GM19463 (cell line): ENCODE data around the gene ANGPTL4.
"Not testable (repeated sequence)": the region's sequence is repeated elsewhere in the genome, so short reads cannot be mapped to it uniquely, and the experiment has no call there.

Experiments used
- ATAC-seq: cut with Tn5 transposase; IDR thresholded peaks from one replicate; pipeline ENCODE4 v1.9.1; 2021; ENCODE audit warnings: mild to moderate bottlenecking, moderate library complexity; ENCODE audit not compliant: unreplicated experiment

ANGPTL4 gene

DNA sequence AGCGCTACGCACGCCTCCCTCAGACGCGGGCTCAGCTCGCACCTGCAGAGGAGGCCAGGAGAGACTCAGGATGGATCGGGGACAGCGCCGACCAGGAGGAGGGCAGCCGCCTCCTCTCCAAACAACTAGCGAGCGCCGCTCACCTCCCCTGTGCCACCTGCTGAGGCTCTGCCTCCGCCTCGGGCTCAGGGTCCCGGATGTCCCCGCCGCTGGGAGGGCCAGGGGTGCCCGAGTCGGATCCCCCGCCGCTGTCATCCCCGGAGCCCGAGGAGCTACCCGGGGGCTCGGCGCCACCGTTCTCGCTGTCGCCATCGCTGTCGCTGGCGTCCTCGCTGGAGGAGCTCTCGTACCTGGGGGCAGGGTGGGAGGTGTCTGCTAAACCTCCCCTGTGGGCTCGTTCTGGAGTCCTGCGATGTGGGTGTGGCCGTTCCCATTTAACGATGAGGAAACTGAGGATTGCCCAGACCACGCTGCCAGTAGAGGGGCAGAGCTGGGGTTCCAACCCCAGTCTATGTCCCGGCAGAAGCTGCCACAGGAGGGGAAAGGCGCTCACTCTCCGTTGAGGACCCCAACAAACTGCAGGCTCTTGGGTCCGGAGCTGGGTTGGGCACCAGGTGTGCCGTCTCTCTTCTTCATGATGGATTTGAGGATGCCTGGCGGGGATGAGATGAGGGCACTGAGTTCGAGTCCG lies 30.0 kb upstream of the ANGPTL4 start:
- ATAC-seq: no peak

DNA sequence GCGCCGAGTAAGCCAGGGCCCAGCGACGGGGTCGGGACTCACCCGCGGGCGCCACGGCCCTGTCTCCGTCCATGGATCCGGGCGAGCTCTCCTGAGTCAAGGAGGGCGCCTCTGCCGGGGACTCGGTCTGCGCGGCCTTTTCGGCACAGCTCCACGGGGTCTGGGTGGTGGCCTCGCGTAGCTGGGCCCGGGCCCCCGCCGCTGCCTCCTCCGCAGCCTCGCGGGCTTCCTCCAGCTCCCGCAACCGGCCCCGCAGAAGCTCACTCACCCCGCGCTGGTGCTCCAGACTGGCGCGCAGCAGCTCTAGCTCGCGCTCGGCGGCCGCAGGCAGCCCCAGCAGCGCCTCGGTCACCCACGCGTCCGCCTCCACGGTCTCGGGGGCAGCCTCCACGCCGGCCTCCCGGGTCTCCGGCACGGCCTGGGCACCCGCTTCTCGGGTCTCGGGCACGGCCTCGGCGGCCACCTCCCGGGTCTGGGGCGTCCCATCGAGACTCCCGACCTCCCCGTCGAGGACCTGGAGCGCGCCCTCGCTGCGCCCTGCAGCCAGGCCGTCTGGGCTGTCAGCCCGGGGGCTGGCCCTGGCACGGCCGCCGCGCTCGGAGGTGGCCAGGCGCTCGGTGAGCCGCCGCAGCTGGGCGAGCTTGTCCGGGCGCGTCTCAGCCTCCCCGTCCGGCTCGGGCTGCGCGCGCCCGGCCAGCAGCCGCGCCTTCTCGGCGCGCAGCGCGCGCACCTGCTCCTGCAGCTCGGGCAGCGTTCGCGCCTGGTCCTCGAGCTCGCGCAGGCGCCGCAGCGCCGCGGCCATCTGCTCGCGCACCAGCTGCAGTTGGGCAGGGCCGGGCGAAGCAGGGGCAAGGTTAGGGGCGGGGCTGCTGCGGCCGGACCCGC lies 29.3 kb upstream of the ANGPTL4 start:
- no peak for ATAC-seq

DNA sequence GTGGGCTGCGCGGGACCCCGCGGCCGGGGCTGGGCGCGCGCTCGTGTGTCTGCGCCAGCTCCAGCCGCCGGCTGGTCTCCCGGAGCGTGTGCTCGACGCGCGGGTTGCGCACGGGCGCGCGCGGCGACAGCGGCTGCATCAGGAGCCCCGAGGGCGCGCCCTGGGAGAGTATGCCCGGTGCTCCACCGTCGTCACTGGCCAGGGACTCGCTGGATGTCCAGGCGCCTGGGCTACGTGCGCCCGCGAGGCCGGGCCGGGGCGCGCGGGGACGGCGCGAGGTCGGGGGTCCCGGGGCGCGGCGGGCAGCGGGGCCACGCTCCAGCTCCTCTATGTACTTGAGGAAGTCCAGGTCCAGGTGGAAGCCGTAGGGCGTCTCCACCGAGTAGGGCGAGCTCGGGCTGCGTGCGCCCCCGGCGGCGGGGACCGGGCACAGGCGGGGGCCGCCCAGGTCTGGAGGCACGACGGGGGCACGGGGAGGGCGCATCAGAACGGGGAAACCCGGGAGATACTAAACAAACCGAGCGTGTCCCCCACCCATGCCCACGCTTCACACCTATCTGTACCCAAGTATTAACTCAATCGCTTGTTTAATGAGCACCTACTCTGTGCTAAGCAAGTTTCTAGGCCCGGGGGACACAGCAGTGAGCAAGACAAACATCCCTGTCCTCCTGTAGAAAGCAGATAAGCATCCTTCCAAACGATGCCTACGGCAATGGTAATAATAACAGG lies 28.4 kb upstream of the ANGPTL4 start:
- no peak for ATAC-seq

DNA sequence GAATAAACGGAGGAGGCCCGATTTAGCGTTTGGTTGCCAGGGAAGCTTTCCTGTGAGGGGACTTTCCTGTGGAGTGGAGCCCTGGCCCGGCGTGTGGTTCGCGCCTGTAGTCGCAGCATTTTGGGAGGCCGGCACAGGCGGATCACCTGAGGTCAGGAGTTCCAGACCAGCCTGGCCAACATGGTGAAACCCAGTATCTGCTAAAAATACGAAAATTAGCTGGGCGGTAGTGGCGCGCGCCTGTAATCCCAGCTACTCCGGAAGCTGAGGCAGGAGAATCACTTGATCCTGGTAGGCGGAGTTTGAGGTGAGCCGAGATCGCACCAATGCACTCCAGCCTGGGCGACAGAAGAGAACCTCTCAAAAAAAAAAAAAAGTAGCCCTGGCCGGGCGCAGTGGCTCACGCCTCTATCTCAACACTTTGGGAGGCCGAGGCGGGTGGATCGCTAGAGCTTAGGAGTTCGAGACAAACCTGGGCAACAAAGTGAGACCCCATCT lies 27.8 kb upstream of the ANGPTL4 start:
- no peak for ATAC-seq

DNA sequence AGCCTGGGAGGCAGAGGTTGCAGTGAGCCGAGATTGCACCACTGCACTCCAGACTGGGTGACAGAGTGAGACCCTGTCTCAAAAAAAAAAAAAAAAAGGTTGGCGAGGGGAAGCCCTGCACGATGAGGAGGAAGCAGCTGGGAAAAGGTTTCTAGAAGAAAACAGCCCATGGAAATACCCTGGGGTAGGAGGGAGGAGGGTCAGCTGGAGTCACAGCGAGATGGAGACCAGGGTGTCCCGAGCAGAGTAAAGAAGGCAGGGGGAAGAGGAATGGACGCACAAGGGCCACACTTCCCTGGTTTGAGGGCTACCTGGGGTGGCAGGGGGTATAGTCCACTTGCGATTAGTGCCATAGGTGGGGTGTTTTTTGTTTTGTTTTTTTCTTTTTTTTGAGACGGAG lies 27.3 kb upstream of the ANGPTL4 start:
- ATAC-seq: no peak

DNA sequence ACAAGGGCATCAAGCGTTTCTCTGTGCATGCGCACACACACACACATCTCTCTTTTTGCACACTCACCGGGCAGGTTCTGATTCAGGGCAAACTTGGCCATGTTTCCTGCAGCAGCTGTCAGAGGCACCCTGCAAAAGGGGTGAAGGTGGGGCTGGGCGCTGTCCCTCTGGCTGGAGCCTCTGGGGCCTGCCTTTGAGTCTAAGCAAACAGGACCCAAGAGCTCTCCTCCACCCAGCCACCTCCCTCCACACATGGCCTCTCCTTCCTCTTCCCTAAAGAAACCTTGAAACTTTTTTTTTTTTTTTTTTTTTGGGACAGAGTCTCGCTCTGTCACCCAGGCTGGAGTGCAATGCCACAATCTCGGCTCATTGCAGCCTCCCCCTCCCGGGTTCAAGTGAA lies 26.2 kb upstream of the ANGPTL4 start:
- no peak for ATAC-seq

DNA sequence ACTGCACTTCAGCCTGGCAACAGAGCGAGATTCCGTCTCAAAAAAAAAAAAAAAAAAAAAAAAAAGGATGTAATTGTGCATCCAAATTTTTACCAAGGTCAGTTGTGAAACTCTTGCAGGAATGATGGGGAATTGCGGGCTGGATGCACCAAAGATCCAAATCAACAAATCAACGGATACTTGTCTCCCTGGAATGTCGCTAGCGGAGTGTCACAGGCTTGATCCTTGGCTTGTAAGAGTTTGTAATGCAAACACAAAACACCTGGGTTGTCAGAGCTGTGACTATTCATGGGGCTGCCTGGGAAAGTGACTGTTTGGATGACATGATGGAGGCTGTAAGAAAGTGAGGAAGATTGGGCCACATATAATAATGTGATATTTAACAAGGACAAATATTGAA lies 25.1 kb upstream of the ANGPTL4 start:
- ATAC-seq: no peak

DNA sequence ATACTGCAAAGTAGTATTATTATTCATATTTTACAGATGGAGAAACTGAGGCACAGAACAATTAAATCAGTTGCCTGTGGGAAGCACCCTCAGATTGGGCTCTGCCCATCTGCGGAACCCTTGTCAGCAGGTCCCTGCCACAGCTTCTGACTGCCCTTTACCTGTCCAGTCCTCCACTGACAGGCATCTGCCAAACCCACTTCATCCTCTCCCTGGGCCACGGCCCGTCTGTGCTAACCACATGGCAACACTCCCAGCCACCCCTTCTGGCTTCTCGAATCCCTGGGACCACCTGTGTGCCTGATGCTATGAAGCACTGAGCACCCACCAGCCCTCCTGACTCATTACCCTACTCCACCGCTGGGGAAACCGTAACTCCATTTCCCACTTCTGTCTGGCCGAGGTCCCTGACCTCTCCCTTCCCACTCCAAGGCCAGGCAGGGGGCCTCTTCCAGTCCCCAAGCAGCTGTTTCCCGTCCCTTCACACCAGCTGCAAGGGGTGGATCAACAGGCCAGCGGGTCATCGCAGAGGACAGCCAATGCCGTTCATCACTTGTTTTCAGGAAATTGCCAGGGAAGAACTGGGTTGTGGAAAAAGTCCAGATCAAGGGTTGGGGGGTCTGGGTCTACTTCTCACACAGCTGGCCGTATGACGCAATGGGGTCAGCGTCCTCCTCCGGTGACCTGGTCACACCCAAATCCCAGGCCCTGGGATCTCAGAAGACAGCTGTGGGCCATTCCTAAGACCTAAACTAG lies 23.4 kb upstream of the ANGPTL4 start:
- no peak for ATAC-seq

DNA sequence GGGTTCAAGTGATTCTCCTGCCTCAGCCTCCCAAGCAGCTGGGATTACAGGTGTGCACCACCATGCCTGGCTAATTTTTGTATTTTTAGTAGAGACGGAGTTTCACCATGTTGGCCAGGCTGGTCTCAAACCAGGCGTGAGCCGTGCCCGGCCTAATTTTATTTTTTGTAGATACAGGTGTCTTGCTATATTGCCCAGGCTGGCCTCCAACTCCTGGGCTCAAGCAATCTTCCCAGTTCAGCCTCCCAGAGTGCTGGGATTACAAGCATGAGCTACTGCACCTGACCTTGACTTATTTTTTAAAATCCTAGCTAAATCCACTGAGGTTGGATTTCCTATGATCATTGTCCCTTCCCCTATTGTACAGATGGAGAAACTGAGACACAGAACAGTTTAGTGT lies 22.5 kb upstream of the ANGPTL4 start:
- ATAC-seq: not testable (repeated sequence)

DNA sequence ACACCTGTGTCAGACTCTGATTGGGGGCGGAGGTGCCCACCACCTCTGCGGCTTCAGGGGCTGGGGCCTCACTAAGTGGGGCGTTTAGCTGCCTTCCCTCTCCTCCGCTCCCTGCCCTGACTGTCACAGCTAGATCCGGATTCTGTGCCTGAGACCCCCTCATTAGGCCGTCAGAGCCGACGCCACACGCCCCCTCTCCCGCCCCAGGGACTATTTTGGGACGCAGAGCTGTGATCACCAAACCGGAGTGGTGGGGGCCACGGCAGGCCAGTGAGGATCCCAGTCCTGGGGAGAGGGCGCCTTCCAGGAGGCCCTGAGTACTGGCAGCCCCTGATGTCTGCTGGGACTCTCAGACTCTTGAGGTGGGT lies 21.7 kb upstream of the ANGPTL4 start:
- no peak for ATAC-seq

DNA sequence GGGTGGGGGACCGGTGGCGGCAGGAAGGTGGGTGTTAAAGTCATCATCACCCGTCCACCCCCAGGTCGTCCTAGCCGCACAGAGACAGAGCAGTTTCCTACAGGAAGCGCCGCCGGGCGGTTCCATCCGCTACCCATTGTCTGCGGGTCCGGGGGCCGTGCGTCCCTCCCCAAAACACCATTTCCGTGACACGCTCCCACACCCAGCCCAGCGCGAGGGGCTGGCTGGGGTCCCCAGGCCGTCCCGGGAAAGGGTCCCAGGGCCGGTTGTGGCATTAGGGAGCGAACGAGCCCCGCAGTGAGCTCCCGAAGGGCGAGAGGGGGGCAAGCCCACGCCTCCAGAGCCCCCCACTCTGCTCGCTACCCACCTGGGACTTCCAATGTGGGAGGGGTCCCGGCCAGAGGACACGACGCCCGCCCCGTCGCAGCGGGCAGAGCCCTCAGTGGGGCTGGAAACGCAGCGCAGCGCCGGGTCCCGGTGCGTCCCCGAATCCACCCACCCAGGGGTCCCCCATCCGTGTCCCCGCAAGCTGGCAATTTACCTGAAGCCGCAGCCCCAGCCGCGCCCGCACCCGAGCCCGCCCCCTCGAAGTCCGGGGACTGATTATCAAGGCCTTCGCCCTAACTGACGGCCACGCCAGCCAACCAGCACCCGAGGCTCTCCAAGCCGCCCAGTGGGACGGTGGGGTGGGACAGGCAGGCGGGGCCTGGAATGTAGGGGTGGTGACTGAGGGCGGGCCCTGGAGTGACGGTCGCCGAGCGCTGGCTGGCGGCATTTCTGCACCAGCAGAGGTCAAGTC lies 21.1 kb upstream of the ANGPTL4 start, which contains the start of gene KANK3:
Gene KANK3 (minus strand): TSS at position 579 of the 799 bp plus-strand sequence. CDS start 5,434 bp downstream, outside the sequence.
- peak; percentile 95 for ATAC-seq

DNA sequence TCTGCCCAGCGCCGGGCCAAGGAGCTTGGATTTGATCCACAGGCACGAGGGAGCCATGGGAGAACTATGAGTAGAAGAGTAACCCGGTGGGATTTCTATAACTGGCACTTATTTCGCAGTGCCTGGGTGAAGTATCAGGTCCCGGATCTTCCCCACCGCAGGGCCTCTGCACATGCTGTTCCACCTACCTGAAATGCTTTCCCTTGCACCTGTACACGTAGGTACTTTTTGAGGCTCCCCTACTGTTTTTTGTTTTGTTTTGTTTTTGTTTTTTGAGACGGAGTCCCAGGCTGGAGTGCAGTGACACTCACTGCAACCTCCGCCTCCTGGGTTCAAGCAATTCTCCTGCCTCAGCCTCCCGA lies 20.5 kb upstream of the ANGPTL4 start:
- ATAC-seq: no peak

DNA sequence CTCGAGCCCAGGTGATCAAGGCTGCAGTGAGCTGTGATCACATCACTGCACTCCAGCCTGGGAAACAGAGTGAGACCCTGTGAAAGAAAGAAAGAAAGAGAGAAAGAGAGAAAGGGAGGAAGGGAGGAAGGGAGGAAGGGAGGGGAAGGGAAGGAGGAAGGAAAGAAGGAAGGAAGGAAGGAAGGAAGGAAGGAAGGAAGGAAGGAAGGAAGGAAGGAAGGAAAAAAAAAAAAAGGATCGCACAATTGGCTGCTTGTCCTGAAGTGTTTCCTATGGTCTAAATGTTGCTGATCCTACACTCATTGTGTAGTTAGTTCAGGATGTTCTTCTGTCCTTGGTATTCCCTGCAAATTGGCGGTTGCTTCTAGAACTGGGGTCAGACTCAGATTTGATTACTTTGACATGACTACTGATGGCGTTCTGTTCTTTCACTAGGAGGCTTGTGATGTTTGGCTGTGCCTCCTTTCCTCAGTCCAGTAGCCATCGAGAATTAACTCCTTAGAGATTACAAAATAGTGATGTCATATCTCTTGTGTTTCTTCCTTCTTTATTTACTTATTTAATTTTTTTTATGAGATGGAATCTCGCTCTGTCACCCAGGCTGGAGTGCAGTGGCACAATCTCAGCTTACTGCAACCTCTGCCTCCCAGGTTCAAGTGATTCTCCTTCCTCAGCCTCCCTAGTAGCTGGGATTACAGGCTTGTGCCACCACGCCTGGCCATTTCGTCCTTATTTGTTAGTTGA lies 14.2 kb upstream of the ANGPTL4 start:
- ATAC-seq: not testable (repeated sequence)

DNA sequence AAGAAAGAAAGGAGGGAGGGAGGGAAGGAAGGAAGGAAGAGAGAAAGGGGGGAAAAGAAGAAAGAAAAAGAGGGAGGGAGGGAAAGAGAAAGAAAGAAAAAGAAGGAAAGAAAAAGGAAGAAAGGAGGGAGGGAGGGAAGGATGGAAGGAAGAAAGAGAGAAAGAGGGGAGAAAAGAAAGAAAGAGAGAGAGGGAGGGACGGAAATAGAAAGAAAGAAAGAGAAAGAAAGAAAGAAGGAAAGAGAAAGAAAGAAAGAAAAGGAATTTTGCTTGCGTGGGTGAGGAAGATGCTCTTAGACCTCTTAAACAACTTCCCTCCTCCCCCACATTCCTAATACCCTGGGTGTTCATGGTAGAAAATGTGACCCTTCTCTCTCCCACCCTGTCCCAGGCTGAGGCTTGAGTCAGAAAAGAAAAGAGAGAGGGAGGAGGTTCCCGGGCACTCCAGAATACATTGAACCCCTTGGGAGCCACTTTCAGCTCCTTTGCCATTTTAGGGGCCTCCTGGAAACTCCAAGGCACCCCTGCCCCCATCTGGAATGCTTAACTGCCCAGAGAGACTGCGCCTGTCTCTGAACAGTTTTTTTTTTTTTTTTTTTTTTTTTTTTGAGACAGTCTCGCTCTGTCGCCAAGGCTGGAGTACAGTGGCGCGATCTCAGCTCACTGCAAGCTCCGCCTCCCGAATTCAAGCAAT lies 11.7 kb upstream of the ANGPTL4 start:
- ATAC-seq: no peak

DNA sequence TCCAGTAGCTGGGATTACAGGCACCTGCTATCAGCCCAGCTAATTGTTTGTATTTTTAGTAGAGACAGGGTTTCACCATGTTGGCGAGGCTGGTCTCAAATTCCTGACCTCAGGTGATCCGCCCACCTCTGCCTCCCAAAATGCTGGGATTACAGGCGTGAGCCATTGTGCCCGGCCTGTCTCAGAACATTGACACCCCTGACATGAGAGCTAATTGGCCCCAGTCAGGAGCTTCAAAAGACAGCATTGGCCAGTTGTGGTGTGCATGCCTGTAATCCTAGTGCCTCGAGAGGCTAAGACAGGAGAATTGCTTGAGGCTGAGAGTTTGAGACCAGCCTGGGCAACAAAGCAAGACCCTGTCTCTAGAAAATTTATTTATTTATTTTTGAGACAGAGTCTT lies 11.1 kb upstream of the ANGPTL4 start:
- not testable (repeated sequence) for ATAC-seq

DNA sequence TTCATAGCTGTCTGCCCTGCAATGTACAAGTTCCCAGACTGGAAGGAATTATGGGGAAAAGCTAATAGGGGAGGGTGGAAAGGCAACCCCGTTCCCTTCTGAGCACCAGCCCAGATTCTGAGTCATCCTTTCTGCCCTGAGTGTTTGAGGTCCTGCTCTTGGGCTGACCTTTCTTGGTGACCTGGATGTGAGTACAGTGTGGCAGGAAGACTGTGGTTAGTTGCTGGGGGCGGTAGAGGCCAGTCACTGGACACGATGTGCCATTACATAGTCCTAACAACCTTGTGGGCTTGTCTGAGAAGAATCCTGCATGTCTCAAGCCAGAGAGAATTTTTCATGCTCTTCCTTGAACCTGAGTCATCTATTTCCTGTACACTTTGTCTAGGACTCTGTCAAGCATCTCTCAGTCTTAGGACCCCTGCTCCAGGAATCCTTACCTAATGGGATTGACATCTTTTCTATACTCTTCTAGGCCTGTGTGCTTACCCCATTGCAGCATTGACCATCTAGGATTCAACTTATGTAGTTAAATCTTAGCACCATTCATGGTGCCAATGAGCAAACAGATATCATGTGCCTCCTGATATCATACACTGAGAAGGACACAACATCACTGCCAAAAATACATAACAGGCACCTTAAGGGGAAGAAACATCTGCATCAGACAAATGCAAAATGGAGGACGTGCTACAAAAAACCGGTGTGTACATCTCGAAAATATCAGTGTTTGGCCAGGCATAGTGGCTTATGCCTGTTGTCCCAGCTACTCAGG lies 8.1 kb upstream of the ANGPTL4 start:
- no peak for ATAC-seq

DNA sequence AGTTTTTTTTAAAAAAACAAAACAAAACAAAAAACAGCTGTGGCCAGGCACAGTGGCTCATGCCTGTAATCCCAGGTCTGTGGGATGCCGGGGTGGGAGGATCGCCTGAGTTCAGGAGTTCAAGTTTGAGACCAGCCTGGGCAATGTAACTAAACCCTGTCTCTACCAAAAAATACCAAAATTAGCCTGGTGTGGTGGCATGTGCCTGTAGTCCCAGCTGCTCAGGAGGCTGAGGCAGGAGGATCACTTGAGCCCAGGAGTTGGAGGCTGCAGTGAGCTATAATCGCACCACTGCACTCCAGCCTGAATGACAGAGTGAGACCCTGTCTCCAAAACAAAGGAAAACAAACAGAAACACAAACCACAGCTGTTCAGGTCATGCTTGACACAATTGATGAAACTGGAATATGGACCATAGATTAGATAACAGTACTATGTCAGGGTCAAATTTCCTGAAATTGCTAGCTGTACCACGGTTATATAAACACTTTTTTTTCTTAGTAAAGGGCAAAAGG lies 6.9 kb upstream of the ANGPTL4 start:
- ATAC-seq: no peak

DNA sequence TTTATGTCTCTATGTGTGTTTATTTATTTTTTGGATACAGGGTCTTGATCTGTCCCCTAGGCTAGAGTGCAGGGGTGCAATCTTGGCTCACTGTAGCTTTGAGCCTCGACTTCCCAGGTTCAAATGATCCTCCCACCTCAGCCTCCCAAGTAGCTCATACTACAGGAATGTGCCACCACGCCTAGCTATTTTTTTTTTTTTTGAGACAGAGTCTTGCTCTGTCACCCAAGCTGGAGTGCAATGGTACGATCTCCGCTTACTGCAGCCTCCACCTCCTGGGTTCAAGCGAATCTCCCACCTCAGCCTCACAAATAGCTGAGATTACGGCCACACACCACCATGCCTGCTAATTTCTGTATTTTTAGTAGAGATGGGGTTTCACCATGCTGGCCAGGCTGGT lies 5.0 kb upstream of the ANGPTL4 start:
- no peak for ATAC-seq
